HEK293 (cell line): ENCODE results near the gene TMEM41B.

Experiments used
- KLF9 ChIP-seq: fragments of 450-650 bp; formaldehyde crosslinking; IDR thresholded peaks from 2 replicates; pipeline ENCODE4 v1.5.1; 2016; ENCODE audit warnings: missing biosample characterization, missing genetic modification characterization, low read depth
- MEIS1 ChIP-seq: sonication (generic); formaldehyde crosslinking; IDR thresholded peaks from 2 replicates; pipeline ENCODE4 v1.8.1; 2022; ENCODE audit warnings: missing genetic modification reagents, mild to moderate bottlenecking, borderline replicate concordance
- MYNN ChIP-seq: fragments of 450-650 bp; formaldehyde crosslinking; IDR thresholded peaks from 2 replicates; pipeline ENCODE4 v1.5.1; 2016; ENCODE audit warnings: missing biosample characterization, missing genetic modification characterization, borderline replicate concordance
- ZBTB1 ChIP-seq: fragments of 450-650 bp; formaldehyde crosslinking; IDR thresholded peaks from 2 replicates; pipeline ENCODE4 v1.5.1; 2016; ENCODE audit warnings: missing biosample characterization, missing genetic modification characterization
- ZFP37 ChIP-seq: fragments of 450-650 bp; formaldehyde crosslinking; IDR thresholded peaks from 2 replicates; pipeline ENCODE4 v1.5.1; 2016; ENCODE audit warnings: missing biosample characterization, missing genetic modification characterization
- ZFP69B ChIP-seq: fragments of 450-650 bp; formaldehyde crosslinking; IDR thresholded peaks from 2 replicates; pipeline ENCODE4 v1.5.1; 2016; ENCODE audit warnings: missing biosample characterization, missing genetic modification characterization
- ZNF2 ChIP-seq: fragments of 450-650 bp; formaldehyde crosslinking; IDR thresholded peaks from 2 replicates; pipeline ENCODE4 v1.5.1; 2016; ENCODE audit warnings: missing biosample characterization, missing genetic modification characterization
- ZNF274 ChIP-seq, 2 experiments: fragments of 200-500 bp in 1 of 2; fragments of 450-650 bp in 1 of 2; sonication (Bioruptor generic) in 1 of 2; formaldehyde crosslinking in 1 of 2; IDR thresholded peaks; 2 replicates each; pipeline versions ENCODE4 v1.5.1 to v1.6.1; 2014 to 2016; ENCODE audit warnings: borderline replicate concordance in 1 of 2, inconsistent platforms in 1 of 2, low read length in 1 of 2, missing biosample characterization in 1 of 2, missing genetic modification characterization in 1 of 2
- ZNF677 ChIP-seq: fragments of 450-650 bp; IDR thresholded peaks from 2 replicates; pipeline ENCODE4 v1.5.0; 2018; ENCODE audit warnings: missing biosample characterization, mild to moderate bottlenecking, missing genetic modification characterization, moderate library complexity
- TF ChIP-seq, protein P1 (sequence below): fragments of 450-650 bp; formaldehyde crosslinking; IDR thresholded peaks from 2 replicates; pipeline ENCODE4 v1.5.1; 2016; ENCODE audit warnings: missing biosample characterization, missing genetic modification characterization
- TF ChIP-seq, protein P2 (sequence below): fragments of 450-650 bp; formaldehyde crosslinking; IDR thresholded peaks from 2 replicates; pipeline ENCODE4 v1.5.1; 2017; ENCODE audit warnings: missing biosample characterization, missing genetic modification characterization
- TF ChIP-seq, protein P3 (sequence below): fragments of 450-650 bp; IDR thresholded peaks from 2 replicates; pipeline ENCODE4 v1.5.1; 2018; ENCODE audit warnings: missing biosample characterization, mild to moderate bottlenecking, missing genetic modification characterization

DNA sequence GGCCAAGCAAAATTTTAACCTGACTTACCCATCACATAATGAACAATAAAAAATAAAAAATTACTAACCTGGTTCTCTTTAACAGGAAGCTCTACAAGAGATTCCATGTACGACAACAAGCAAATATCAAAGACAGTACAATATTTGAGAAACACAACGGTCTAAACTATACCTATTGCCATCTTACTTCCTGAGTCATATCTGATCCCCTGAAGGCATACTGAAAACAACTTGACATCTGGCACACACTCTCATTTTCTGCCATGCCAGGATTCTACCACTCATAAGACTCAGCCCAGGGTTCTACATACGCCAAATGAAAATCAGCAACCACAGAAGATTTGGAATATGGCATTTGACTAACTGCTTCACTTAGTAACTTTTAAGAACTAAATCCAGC is 63.1 kb downstream of the TMEM41B start:
- no peak for TF ChIP-seq ZFP37 (tag by site-specific recombination)
- TF ChIP-seq, protein P1, sequence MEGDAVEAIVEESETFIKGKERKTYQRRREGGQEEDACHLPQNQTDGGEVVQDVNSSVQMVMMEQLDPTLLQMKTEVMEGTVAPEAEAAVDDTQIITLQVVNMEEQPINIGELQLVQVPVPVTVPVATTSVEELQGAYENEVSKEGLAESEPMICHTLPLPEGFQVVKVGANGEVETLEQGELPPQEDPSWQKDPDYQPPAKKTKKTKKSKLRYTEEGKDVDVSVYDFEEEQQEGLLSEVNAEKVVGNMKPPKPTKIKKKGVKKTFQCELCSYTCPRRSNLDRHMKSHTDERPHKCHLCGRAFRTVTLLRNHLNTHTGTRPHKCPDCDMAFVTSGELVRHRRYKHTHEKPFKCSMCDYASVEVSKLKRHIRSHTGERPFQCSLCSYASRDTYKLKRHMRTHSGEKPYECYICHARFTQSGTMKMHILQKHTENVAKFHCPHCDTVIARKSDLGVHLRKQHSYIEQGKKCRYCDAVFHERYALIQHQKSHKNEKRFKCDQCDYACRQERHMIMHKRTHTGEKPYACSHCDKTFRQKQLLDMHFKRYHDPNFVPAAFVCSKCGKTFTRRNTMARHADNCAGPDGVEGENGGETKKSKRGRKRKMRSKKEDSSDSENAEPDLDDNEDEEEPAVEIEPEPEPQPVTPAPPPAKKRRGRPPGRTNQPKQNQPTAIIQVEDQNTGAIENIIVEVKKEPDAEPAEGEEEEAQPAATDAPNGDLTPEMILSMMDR, result no peak
- no peak for TF ChIP-seq ZBTB1 (tag by site-specific recombination)
- TF ChIP-seq ZNF2 (tag by site-specific recombination), result no peak
- no peak for TF ChIP-seq MEIS1
- TF ChIP-seq KLF9, result no peak
- TF ChIP-seq MYNN, result no peak
- TF ChIP-seq, protein P2, sequence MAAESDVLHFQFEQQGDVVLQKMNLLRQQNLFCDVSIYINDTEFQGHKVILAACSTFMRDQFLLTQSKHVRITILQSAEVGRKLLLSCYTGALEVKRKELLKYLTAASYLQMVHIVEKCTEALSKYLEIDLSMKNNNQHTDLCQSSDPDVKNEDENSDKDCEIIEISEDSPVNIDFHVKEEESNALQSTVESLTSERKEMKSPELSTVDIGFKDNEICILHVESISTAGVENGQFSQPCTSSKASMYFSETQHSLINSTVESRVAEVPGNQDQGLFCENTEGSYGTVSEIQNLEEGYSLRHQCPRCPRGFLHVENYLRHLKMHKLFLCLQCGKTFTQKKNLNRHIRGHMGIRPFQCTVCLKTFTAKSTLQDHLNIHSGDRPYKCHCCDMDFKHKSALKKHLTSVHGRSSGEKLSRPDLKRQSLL, result no peak
- no peak for TF ChIP-seq ZFP69B (tag by site-specific recombination)
- no peak for TF ChIP-seq ZNF274 (IDR thresholded peaks at IDR 0.05; ENCODE audit: low read length)
- TF ChIP-seq ZNF274 (tag by site-specific recombination; IDR thresholded peaks at IDR 0.05; ENCODE audit: borderline replicate concordance), result no peak
- no peak for TF ChIP-seq ZNF677
- TF ChIP-seq, protein P3, sequence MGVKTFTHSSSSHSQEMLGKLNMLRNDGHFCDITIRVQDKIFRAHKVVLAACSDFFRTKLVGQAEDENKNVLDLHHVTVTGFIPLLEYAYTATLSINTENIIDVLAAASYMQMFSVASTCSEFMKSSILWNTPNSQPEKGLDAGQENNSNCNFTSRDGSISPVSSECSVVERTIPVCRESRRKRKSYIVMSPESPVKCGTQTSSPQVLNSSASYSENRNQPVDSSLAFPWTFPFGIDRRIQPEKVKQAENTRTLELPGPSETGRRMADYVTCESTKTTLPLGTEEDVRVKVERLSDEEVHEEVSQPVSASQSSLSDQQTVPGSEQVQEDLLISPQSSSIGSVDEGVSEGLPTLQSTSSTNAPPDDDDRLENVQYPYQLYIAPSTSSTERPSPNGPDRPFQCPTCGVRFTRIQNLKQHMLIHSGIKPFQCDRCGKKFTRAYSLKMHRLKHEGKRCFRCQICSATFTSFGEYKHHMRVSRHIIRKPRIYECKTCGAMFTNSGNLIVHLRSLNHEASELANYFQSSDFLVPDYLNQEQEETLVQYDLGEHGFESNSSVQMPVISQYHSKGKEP (tag by site-specific recombination), result no peak
